ENCODE measurements around the gene SPSB3. TPM values are rescaled to one million over a fixed set of nuclear protein-coding genes. Genes with fewer than 3 reads are reported as not detected.

SPSB3 gene
- polyA plus RNA-seq, 2 donors: 69.1 to 126 TPM

DNA sequence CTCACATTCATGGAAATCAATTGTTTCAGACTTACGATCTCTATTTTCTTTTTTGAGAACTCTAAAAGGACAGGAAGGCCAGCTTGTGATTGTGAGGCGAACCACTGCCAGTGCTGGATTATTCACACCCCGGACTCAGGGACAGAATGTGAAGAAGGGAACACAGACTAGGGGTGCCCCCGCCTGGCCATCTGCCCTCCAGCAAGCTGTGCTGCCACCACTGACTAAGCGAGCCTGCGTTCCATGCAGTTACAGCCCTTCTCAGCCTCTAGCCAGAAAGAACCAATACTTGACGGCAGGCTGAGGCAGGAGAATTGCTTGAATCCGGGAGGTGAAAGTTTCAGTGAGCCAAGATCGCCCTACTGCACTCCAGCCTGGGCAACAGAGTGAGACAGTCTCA is 41.5 kb upstream of the SPSB3 start:
- peaks cover 0 to 32% of the 10 kb centered on the region in 2 donors for H3K36me3 ChIP-seq (ENCODE audit: control insufficient read depth in 2 of 2, insufficient read depth in 2 of 2, low read length in 1 of 2)
- H3K27ac ChIP-seq (ENCODE audit: low read depth in 2 of 2, low read length in 1 of 2): no peak overlapping the region
- H3K4me3 ChIP-seq (ENCODE audit: low read depth in 1 of 2, low read length in 2 of 2): no peak overlapping the region
- H3K9me3 ChIP-seq (ENCODE audit: control insufficient read depth in 2 of 2, insufficient read depth in 1 of 2, low read depth in 1 of 2, low read length in 1 of 2): no peaks in the 10 kb centered on the region
- 62 to 65% methylated on average over 9 of the region's 9 CpGs for WGBS, 2 donors
- H3K27me3 ChIP-seq (ENCODE audit: control insufficient read depth in 1 of 2, insufficient read depth in 2 of 2, low read length in 2 of 2): no peaks in the 10 kb centered on the region
- H3K4me1 ChIP-seq (ENCODE audit: control insufficient read depth in 2 of 2, insufficient read depth in 2 of 2, low read length in 1 of 2): peaks cover 0 to 14% of the 10 kb centered on the region in 2 donors

GRCh38 chr16:1822801-1823200 is 40.4 kb upstream of the SPSB3 start:
- Histone ChIP-seq H3K4me1 (ENCODE audit: control insufficient read depth in 2 of 2, insufficient read depth in 2 of 2, low read length in 1 of 2) (peaks cover 0 to 14% of the 10 kb centered on the region in 2 donors), H3K9me3 (ENCODE audit: control insufficient read depth in 2 of 2, insufficient read depth in 1 of 2, low read depth in 1 of 2, low read length in 1 of 2) (no peaks in the 10 kb centered on the region)

DNA sequence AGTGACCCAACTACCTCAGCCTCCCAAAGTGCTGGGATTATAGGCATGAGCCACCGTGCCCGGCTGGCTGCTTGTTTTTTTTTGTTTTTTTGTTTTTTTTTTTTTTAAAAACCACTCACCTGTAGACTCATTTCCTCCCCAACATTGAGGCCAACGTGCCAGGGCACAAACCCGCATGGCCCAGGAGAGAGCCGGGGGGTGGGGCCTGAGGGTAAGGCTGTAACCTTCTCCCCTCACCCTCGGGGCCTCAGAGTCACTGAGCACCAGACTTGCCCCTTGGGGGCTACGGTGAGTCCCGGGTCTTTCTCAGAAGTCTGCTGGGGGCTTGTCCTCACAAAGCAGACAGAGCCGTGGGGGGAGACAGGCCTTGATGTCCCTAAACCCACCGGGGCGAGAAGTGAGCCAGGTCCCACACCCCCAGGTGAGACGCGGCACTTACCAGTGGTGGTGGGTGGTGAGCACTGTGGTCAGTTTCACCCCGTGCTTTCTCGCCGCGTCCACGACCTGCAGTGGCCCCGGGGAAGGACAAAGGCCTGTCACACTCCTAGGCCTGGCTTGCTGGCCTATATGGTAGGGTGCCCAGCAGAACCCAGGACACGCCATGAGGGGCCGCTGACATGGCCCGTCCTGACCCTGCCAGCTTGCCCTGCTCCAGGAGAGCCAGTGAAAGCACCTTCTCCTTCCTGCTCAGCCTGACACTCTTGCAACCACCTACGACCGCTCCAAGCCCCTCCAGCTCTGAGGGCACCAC is 39.7 kb upstream of the SPSB3 start:
- peaks cover 0 to 44% of the 10 kb centered on the region in 2 donors for H3K36me3 ChIP-seq (ENCODE audit: control insufficient read depth in 2 of 2, insufficient read depth in 2 of 2, low read length in 1 of 2)
- no peak overlapping the region for H3K4me3 ChIP-seq (ENCODE audit: low read depth in 1 of 2, low read length in 2 of 2)
- 89 to 90% methylated on average over 22 to 24 of the region's 24 CpGs for WGBS, 2 donors
- H3K27ac ChIP-seq (ENCODE audit: low read depth in 2 of 2, low read length in 1 of 2): no peak overlapping the region
- peaks cover 0 to 11% of the 10 kb centered on the region in 2 donors for H3K4me1 ChIP-seq (ENCODE audit: control insufficient read depth in 2 of 2, insufficient read depth in 2 of 2, low read length in 1 of 2)
- no peaks in the 10 kb centered on the region for H3K9me3 ChIP-seq (ENCODE audit: control insufficient read depth in 2 of 2, insufficient read depth in 1 of 2, low read depth in 1 of 2, low read length in 1 of 2)
- H3K27me3 ChIP-seq (ENCODE audit: control insufficient read depth in 1 of 2, insufficient read depth in 2 of 2, low read length in 2 of 2): no peaks in the 10 kb centered on the region

More at GRCh38 chr16:1822801-1823200, 40.4 kb upstream of the SPSB3 start:
- H3K4me3 ChIP-seq (ENCODE audit: low read depth in 1 of 2, low read length in 2 of 2): no peak overlapping the region
- H3K36me3 ChIP-seq (ENCODE audit: control insufficient read depth in 2 of 2, insufficient read depth in 2 of 2, low read length in 1 of 2): peaks cover 0 to 39% of the 10 kb centered on the region in 2 donors
- no peak overlapping the region for H3K27ac ChIP-seq (ENCODE audit: low read depth in 2 of 2, low read length in 1 of 2)
- no peaks in the 10 kb centered on the region for H3K27me3 ChIP-seq (ENCODE audit: control insufficient read depth in 1 of 2, insufficient read depth in 2 of 2, low read length in 2 of 2)
- WGBS, 2 donors: 93 to 94% methylated on average over 16 of the region's 16 CpGs

- Histone ChIP-seq H3K27ac (ENCODE audit: low read depth in 2 of 2, low read length in 1 of 2) (no peak overlapping the region), H3K9me3 (ENCODE audit: control insufficient read depth in 2 of 2, insufficient read depth in 1 of 2, low read depth in 1 of 2, low read length in 1 of 2) (no peaks in the 10 kb centered on the region), H3K4me1 (ENCODE audit: control insufficient read depth in 2 of 2, insufficient read depth in 2 of 2, low read length in 1 of 2) (peaks cover 0 to 9% of the 10 kb centered on the region in 2 donors), H3K36me3 (ENCODE audit: control insufficient read depth in 2 of 2, insufficient read depth in 2 of 2, low read length in 1 of 2) (peaks cover 0 to 53% of the 10 kb centered on the region in 2 donors), H3K27me3 (ENCODE audit: control insufficient read depth in 1 of 2, insufficient read depth in 2 of 2, low read length in 2 of 2) (no peaks in the 10 kb centered on the region), H3K4me3 (ENCODE audit: low read depth in 1 of 2, low read length in 2 of 2) (no peak overlapping the region)
- WGBS, 2 donors: 91 to 92% methylated on average over 12 of the region's 12 CpGs
Observed at GRCh38 chr16:1820946-1821290, 38.5 kb upstream of the SPSB3 start.

GRCh38 chr16:1820096-1820945 is 38.0 kb upstream of the SPSB3 start:
- Histone ChIP-seq H3K9me3 (ENCODE audit: control insufficient read depth in 2 of 2, insufficient read depth in 1 of 2, low read depth in 1 of 2, low read length in 1 of 2) (no peaks in the 10 kb centered on the region), H3K4me1 (ENCODE audit: control insufficient read depth in 2 of 2, insufficient read depth in 2 of 2, low read length in 1 of 2) (peaks cover 0 to 3% of the 10 kb centered on the region in 2 donors), H3K27me3 (ENCODE audit: control insufficient read depth in 1 of 2, insufficient read depth in 2 of 2, low read length in 2 of 2) (no peaks in the 10 kb centered on the region), H3K4me3 (ENCODE audit: low read depth in 1 of 2, low read length in 2 of 2) (no peak overlapping the region), H3K36me3 (ENCODE audit: control insufficient read depth in 2 of 2, insufficient read depth in 2 of 2, low read length in 1 of 2) (peaks cover 0 to 55% of the 10 kb centered on the region in 2 donors), H3K27ac (ENCODE audit: low read depth in 2 of 2, low read length in 1 of 2) (no peak overlapping the region)
- WGBS, 2 donors: 85 to 90% methylated on average over 25 of the region's 25 CpGs

- 95% methylated on average over 15 of the region's 15 CpGs for WGBS, 2 donors
- Histone ChIP-seq H3K4me3 (ENCODE audit: low read depth in 1 of 2, low read length in 2 of 2) (no peak overlapping the region), H3K36me3 (ENCODE audit: control insufficient read depth in 2 of 2, insufficient read depth in 2 of 2, low read length in 1 of 2) (peaks cover 0 to 56% of the 10 kb centered on the region in 2 donors), H3K9me3 (ENCODE audit: control insufficient read depth in 2 of 2, insufficient read depth in 1 of 2, low read depth in 1 of 2, low read length in 1 of 2) (no peaks in the 10 kb centered on the region), H3K27ac (ENCODE audit: low read depth in 2 of 2, low read length in 1 of 2) (no peak overlapping the region), H3K27me3 (ENCODE audit: control insufficient read depth in 1 of 2, insufficient read depth in 2 of 2, low read length in 2 of 2) (no peaks in the 10 kb centered on the region), H3K4me1 (ENCODE audit: control insufficient read depth in 2 of 2, insufficient read depth in 2 of 2, low read length in 1 of 2) (no peaks in the 10 kb centered on the region)
Observed at GRCh38 chr16:1819611-1820010, 37.2 kb upstream of the SPSB3 start.

DNA sequence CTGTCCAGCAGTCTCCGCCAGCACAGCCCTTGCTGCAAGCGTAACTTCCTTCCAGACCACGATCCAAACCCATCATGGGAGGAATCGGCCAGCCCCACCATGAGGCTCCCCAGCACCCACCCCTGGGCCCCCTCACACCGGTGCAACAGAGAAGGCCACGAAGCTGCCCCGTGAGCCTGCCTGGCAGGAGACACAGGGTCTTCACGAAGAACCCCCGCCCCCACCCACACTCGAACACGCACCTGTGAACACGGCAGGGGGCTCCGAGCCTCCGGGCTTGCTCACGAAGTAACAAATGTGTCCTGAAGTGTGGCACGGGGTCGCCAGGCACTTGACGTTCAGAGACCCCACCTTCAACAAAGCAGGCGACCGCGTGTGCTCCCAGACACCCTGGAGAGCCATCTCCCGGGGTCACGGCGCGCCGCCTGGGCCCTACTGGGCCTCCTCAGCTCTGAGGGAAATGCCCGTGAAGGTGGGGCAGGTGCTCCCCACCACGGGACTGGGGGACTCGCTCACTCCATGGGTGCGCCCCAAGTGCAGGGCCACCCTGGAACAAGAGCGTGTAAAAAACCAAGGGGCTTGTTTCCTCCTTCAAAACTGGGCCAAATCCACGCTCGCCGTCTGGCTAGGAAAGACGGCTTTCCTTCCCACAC is 36.6 kb upstream of the SPSB3 start:
- Histone ChIP-seq H3K4me1 (ENCODE audit: control insufficient read depth in 2 of 2, insufficient read depth in 2 of 2, low read length in 1 of 2) (no peaks in the 10 kb centered on the region), H3K4me3 (ENCODE audit: low read depth in 1 of 2, low read length in 2 of 2) (no peak overlapping the region), H3K36me3 (ENCODE audit: control insufficient read depth in 2 of 2, insufficient read depth in 2 of 2, low read length in 1 of 2) (peaks cover 0 to 56% of the 10 kb centered on the region in 2 donors), H3K27me3 (ENCODE audit: control insufficient read depth in 1 of 2, insufficient read depth in 2 of 2, low read length in 2 of 2) (no peaks in the 10 kb centered on the region), H3K9me3 (ENCODE audit: control insufficient read depth in 2 of 2, insufficient read depth in 1 of 2, low read depth in 1 of 2, low read length in 1 of 2) (no peaks in the 10 kb centered on the region), H3K27ac (ENCODE audit: low read depth in 2 of 2, low read length in 1 of 2) (no peak overlapping the region)
- WGBS, 2 donors: 94 to 96% methylated on average over 35 of the region's 35 CpGs

DNA sequence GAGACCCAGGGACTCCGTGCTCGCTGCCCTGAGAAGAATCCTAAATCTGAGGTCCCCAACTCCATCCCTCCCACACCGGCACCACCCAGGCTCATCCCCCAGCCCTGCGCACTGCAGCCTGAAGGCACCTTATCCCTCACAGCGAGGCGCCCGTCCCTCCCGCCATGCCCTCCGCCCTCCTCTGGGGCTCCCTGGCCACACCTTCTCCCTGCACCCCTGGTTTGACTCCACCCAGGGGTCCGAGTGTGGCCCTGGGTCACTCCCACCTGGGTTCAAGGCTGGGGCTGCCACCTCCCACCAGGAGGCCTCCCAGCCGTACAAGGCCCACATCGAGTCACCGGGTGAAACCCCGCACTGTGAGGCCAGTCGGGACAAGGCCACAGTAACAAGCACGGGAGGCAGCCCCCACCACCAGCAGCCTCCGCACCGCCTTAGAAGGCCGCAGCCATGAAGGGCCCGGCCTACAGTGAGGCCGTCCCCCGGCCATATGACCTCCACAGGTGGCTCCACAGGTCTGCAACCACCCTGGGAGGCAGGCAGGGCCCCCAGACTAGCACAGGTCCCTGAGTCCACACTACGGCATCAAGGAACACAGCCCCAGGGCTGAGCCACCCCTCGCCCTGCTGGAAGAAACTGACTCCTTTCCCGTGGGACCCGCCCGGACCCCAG is 36.0 kb upstream of the SPSB3 start:
- Histone ChIP-seq H3K36me3 (ENCODE audit: control insufficient read depth in 2 of 2, insufficient read depth in 2 of 2, low read length in 1 of 2) (peaks cover 0 to 54% of the 10 kb centered on the region in 2 donors), H3K9me3 (ENCODE audit: control insufficient read depth in 2 of 2, insufficient read depth in 1 of 2, low read depth in 1 of 2, low read length in 1 of 2) (no peaks in the 10 kb centered on the region), H3K4me3 (ENCODE audit: low read depth in 1 of 2, low read length in 2 of 2) (no peak overlapping the region), H3K27ac (ENCODE audit: low read depth in 2 of 2, low read length in 1 of 2) (no peak overlapping the region), H3K27me3 (ENCODE audit: control insufficient read depth in 1 of 2, insufficient read depth in 2 of 2, low read length in 2 of 2) (no peaks in the 10 kb centered on the region), H3K4me1 (ENCODE audit: control insufficient read depth in 2 of 2, insufficient read depth in 2 of 2, low read length in 1 of 2) (no peaks in the 10 kb centered on the region)
- 96 to 97% methylated on average over 25 to 27 of the region's 27 CpGs for WGBS, 2 donors

DNA sequence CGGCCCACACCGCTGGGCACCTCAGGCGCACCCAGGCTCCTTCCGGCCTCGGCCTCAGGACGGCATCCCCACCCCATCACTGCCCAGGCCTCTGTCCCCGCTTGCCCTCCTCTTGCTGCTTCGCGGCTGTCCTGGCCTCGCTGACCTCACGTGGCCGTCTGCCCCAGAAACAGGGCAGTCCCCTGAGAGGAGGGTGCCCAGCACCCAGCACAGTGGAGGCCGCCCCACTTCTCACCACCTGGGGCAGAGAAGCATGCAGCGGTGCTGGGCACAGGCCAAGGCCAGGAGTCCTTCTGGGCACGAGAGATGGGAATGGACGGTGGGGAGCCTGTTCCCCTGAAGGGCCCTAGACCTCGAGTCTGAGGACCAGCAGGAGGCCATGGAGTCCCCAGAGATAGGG is 35.3 kb upstream of the SPSB3 start:
- no peaks in the 10 kb centered on the region for H3K27me3 ChIP-seq (ENCODE audit: control insufficient read depth in 1 of 2, insufficient read depth in 2 of 2, low read length in 2 of 2)
- H3K4me1 ChIP-seq (ENCODE audit: control insufficient read depth in 2 of 2, insufficient read depth in 2 of 2, low read length in 1 of 2): no peaks in the 10 kb centered on the region
- peaks cover 0 to 52% of the 10 kb centered on the region in 2 donors for H3K36me3 ChIP-seq (ENCODE audit: control insufficient read depth in 2 of 2, insufficient read depth in 2 of 2, low read length in 1 of 2)
- H3K4me3 ChIP-seq (ENCODE audit: low read depth in 1 of 2, low read length in 2 of 2): no peak overlapping the region
- WGBS, 2 donors: 92 to 94% methylated on average over 17 of the region's 17 CpGs
- no peak overlapping the region for H3K27ac ChIP-seq (ENCODE audit: low read depth in 2 of 2, low read length in 1 of 2)
- no peaks in the 10 kb centered on the region for H3K9me3 ChIP-seq (ENCODE audit: control insufficient read depth in 2 of 2, insufficient read depth in 1 of 2, low read depth in 1 of 2, low read length in 1 of 2)

Measured in esophagus (tissue), 2 donors.